ENCODE results near the gene KRT1.

Gene KRT1

GRCh38 chr12:52680363-52680762 is at the start of gene KRT1:
KRT1 (minus strand) TSS chr12:52680407; CDS start chr12:52680348, 59 bp downstream.
- TF ChIP-seq, protein P1, sequence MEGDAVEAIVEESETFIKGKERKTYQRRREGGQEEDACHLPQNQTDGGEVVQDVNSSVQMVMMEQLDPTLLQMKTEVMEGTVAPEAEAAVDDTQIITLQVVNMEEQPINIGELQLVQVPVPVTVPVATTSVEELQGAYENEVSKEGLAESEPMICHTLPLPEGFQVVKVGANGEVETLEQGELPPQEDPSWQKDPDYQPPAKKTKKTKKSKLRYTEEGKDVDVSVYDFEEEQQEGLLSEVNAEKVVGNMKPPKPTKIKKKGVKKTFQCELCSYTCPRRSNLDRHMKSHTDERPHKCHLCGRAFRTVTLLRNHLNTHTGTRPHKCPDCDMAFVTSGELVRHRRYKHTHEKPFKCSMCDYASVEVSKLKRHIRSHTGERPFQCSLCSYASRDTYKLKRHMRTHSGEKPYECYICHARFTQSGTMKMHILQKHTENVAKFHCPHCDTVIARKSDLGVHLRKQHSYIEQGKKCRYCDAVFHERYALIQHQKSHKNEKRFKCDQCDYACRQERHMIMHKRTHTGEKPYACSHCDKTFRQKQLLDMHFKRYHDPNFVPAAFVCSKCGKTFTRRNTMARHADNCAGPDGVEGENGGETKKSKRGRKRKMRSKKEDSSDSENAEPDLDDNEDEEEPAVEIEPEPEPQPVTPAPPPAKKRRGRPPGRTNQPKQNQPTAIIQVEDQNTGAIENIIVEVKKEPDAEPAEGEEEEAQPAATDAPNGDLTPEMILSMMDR (IDR thresholded peaks at IDR 0.05; ENCODE audit: control insufficient read depth, extremely low read depth, insufficient read depth), result no peak
- H3K4me3 ChIP-seq (ENCODE audit: low read depth, low read length), result no peak within 1 kb of the TSS
- no peak for DNase-seq (ENCODE audit: low read depth)

DNA sequence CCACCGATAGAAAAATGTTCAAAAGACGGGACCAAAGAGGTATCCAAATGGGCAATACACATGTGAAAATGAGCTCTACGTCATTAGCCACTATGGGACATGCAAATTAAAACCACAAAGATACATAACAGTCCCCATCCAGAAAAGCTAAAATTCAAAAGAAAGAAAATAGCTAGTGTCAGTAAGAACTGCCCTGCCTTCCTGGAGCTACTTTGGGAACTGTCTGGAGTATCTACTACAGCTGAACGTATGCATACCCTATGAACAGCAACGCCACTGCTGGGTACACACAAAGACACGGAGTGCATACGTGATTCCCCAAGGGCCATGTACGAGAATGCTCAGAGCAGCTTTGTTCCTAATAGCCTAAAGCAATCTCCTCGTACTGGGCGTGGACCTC is 48.9 kb upstream of the KRT1 start:
- DNase-seq (ENCODE audit: low read depth), result no peak
- TF ChIP-seq, protein P1 (IDR thresholded peaks at IDR 0.05; ENCODE audit: control insufficient read depth, extremely low read depth, insufficient read depth), result no peak
- no peak overlapping the region for H3K4me3 ChIP-seq (ENCODE audit: low read depth, low read length)

GRCh38 chr12:52728374-52728773 is 48.2 kb upstream of the KRT1 start:
- no peak for DNase-seq (ENCODE audit: low read depth)
- no peak overlapping the region for H3K4me3 ChIP-seq (ENCODE audit: low read depth, low read length)
- TF ChIP-seq, protein P1 (IDR thresholded peaks at IDR 0.05; ENCODE audit: control insufficient read depth, extremely low read depth, insufficient read depth), result no peak

DNA sequence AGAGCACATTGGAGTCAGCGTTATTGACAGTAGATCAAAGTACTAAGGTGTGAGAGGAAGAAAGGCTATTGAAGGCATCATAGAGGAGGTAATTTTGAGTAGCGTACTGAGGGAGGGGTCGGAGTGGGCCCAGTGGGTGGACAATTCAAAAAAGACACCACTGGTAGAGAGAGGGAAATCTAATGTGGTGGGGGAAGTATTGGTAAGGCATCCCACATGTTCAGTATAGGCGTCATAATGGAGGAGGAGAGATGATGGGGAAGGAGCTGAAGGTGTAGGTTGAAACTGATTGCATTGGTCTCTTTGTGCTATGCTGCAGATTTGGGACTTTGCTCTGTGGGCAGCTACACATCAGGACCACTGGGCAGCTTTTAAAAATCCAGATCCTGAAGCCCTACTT is 46.8 kb upstream of the KRT1 start:
- DNase-seq (ENCODE audit: low read depth), result no peak
- H3K4me3 ChIP-seq (ENCODE audit: low read depth, low read length), result no peak overlapping the region
- TF ChIP-seq, protein P1 (IDR thresholded peaks at IDR 0.05; ENCODE audit: control insufficient read depth, extremely low read depth, insufficient read depth), result no peak

- H3K4me3 ChIP-seq (ENCODE audit: low read depth, low read length), result no peak overlapping the region
- no peak for DNase-seq (ENCODE audit: low read depth)
- TF ChIP-seq, protein P1 (IDR thresholded peaks at IDR 0.05; ENCODE audit: control insufficient read depth, extremely low read depth, insufficient read depth), result no peak
Observed at GRCh38 chr12:52726451-52726850, 46.2 kb upstream of the KRT1 start.

- TF ChIP-seq, protein P1 (IDR thresholded peaks at IDR 0.05; ENCODE audit: control insufficient read depth, extremely low read depth, insufficient read depth), result no peak
Observed at GRCh38 chr12:52724384-52724783, 44.2 kb upstream of the KRT1 start.

GRCh38 chr12:52722680-52723079 is 42.5 kb upstream of the KRT1 start:
- no peak for DNase-seq (ENCODE audit: low read depth)
- H3K4me3 ChIP-seq (ENCODE audit: low read depth, low read length), result no peak overlapping the region
- TF ChIP-seq, protein P1 (IDR thresholded peaks at IDR 0.05; ENCODE audit: control insufficient read depth, extremely low read depth, insufficient read depth), result no peak

More at GRCh38 chr12:52724384-52724783, 44.2 kb upstream of the KRT1 start:
- DNase-seq (ENCODE audit: low read depth), result no peak
- no peak overlapping the region for H3K4me3 ChIP-seq (ENCODE audit: low read depth, low read length)

All from LNCaP clone FGC (cell line).